NCI-H1417 (cell line): Measurements from ENCODE around the gene ZRANB1.

Experiments used
- DNase-seq, 3 experiments: peaks; one replicate each; lab custom pipeline; 2025; lab: John Stamatoyannopoulos, UW

Gene ZRANB1

DNA sequence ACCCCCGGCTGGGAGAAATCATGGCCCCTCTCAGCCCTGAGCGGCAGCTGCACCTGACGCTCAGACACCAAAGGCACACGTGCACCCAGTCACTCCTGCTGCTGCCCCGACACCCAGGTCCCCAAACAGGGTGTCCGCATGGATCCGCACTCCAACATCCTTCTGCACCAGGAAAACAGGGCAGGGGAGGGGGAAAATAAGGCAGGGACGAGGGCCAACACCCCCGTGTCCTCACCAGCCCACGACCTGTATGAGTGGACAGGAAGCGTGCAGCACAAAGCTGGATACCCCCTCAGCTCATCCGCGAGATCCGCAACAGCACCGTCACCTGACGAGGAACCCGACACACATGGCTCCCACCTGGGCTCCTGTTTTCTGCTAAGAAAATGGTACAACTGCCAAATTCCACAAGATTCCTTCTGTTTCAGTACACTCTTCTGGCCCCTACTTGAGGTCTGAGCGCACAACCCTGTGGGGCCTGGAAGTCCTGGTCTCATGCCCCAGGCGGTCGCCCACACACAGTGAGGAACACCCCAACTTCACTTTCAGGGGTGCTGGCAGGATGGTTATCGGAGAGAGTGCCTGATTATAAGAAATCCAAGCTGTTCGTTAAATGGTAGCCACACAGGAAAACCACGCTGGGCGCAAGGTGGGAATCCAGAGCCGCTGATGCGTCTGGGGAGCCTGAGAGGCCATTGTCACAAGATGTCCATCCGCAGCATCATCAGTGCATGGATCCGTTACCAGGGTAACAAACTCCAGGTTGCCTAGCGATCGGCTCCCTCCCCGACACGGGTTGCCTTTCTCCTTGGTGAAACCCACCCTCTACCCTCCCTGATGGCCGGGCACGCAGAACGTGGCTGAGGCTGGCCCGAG is 63.6 kb downstream of the ZRANB1 start:
- no peak for DNase-seq

DNA sequence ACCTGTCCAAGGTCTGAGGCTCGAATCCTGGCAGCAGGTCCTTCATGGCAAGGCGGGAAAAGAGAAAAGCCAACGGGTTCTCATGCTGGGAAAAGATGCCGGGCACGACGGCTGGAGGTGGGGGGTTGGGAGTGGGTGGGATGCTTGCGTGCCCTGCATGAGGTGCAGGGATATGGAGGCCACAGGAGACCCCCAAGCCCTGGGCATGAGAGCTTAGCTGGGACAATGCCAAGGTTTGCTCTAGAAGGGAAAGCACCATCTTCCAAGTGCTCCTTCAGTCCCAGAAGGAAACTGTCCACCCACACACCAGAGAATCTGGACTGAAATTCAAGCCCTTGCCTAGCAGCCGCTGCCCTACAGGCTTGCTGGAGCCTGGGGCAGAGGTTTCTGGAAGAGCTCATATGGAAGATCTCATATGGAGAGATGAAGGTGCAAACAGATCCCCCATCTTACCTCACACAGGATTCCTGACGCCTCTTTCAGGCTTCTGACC is 64.3 kb downstream of the ZRANB1 start:
- no peak for DNase-seq

DNA sequence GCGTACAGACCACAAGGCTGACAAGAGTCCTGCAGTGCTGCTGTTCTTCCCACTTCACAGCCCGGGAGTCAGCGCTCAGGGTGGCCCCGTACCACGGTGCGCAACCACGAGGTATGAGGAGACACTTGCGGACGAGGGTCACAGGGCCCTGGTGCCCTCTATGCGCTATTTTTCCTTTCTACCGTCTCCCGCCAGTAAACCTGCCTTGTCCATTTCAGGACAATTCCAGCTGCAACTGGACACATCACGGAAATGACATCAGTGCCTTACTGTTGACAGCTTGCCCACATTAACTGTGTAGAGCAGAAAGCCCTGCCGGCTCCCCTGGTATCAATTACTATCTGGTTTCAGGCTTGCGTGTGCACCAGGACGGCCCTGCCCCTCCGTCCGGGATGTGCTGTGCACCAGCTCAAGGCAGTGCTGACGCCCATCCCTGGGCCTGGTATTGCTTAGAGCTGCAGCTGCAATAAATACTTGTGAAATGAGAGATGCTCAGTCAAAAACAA is 65.1 kb downstream of the ZRANB1 start:
- no peak for DNase-seq

DNA sequence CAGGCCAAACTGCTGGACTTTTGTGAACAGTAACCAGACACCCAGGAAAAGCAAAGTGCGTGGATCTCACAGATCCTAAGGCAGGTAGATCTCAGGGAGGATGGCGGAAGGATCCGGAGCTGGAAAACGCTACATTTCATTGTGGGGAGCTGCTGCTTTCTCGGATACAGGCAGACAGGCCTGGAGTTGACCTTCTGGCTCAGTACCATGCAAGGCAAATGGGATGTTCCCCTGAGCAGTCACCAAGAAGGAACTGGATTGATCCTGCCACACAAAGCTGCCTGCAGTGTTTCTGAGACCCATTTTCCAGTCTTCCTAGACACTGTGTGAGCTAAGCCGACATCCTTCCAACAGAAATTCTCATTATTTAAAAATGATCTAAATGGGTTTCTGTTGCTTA is 65.5 kb downstream of the ZRANB1 start:
- no peak for DNase-seq

DNA sequence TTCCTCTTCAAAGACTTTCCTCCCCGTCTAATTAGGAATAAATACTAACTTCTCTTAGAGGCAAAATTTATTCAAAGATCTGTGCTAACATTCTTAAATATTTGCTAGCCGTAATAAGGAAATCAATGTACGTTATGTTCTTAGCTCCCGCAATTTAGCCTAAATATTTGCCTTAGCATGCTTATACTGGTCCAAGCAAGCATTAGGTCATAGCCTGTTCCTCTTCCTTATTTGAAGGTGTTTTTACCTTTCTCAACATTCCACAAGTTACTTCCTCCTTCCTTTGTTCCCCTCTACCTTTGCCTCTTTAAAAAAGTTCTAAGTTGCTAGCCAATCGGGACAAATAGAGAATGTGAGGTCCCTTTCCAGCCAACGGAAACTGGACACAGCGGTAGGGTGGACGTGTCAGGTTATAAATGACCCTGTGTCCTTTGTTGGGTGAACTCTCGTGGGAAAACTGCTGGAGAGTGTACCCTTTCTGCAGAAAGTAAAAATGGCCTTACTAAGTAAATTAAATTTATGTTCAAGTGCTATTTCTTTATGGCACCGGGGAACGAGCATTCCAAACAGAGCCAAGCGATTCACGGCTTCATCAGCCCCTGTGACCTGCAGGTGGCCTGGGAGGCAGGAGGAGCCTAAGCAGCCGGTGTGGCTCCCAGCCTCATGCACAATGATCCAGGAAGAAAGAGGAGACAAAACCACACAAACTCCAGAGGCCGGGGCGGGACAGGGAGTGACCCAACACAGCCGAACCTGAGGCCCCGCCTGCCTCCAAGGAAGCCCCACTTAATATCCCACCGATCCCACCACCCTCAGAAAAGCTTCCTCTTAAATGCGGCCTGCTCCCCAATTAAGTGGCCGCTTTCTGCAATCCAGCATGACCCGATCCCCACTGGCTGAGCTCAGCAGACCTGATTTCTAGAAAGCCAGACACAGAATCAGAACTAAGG is 67.0 kb downstream of the ZRANB1 start:
- no peak for DNase-seq

DNA sequence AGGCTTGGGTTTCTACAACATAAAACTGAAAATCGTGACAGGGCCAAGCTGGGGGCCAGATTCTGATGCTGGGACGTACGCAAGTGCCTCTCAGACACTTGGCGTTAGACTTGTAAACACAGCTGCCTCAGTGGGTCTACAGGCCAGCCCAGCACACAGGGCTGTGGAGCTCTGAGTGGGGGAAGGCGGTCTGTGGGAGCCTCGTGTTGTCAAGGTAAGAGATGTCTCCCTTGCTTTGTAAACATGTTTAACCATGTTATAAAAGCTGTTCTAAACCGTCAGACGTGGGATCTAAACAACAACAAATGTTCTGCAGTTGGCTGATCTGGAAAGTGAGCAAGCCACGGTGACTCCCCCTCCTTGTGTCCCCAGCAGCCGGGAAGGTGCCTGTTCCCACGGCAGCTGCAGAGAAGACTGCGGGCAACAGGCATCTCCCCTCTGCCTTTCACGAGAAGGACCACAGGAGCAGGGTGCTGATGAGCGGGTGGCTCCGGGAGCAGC is 67.8 kb downstream of the ZRANB1 start:
- no peak for DNase-seq

DNA sequence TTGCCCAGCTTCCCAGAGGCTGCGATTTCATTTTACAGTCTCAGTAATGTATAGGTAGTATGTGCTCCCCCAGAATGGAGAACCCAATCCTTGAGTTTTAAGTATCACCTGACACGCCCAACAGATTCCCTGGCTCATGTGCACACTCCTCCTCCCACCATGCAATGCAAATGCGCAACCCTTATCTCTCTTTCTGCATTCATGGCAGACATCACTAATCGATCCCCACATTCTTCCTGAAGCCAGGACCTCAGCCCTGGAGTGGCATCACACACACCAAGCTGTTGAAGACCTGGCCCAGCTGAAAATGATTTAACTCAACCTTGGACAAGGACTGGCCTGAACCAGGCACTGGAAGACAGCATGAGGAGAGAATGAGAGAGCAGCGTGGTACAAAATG is 68.4 kb downstream of the ZRANB1 start:
- no peak for DNase-seq

DNA sequence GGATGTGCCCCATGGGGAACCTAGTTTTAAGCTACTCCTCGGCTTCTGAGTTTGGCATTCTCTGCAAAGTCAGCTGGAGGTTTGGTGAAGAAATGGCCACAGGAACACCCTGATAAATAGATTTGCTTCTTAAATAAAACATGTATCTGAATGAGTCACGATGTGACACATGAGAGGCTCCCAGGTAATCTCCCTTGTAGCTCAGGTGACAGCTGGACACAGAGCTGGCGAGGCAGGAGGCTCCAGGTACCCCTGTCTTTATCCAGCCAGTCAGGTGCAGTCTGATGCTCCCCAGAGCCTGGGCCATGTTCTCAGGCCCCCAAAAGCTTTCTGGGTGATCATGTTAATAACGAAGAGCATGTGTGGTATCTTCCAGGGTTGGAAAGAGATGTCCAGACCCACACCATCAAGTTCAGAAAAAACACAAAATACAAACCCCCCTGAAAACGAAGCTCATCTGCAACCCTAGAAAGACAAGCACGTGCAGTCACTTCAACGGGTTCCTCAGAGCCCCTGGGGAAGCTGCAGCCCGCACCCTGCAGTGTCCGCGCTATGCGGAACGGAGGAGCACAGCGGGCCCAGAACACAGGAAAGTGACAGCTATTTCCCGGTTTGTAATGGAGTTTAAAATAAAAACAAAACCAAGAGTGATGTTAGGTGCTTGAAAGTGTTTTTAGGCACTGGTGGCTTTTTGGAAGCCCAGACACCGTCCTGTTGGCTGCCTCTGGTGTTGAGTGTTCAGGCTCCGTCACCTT is 69.4 kb downstream of the ZRANB1 start:
- no peak for DNase-seq

DNA sequence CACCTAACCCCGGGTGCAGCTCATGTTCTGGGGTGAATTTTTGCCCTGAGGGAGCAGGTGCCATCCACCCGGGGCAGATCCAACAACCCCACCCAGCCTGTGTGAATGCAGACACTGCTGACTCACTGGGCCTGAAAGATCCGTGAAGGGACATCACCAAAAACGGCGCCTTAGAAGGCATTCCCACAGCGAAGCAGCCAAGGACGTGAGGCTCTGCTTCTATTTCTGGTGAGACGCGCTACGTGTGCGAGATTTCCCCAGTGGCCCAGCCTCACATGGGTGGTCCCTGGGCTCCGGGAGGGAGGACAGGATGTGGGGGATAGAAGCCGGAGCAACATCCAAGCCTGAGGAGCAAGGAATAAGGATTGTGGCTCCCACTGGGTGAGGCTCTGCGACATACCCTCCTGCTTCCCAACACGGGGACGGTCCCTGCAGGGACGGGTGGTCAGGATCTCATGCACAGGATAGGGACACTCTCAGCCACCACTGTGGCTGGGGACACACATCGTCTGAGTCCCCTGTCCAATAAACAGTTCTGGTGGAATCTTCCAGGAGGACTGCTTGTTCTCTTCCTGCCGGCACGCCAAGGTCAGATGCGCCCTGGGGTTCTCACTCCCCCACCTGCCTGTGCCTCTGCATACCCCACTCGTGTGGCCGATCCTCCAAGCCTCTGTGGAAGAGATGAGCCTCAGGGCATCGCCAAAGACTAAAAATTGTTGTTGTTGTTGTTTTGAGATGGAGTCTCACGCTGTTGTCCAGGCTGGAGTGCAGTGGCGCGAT is 70.2 kb downstream of the ZRANB1 start:
- DNase-seq: no peak

DNA sequence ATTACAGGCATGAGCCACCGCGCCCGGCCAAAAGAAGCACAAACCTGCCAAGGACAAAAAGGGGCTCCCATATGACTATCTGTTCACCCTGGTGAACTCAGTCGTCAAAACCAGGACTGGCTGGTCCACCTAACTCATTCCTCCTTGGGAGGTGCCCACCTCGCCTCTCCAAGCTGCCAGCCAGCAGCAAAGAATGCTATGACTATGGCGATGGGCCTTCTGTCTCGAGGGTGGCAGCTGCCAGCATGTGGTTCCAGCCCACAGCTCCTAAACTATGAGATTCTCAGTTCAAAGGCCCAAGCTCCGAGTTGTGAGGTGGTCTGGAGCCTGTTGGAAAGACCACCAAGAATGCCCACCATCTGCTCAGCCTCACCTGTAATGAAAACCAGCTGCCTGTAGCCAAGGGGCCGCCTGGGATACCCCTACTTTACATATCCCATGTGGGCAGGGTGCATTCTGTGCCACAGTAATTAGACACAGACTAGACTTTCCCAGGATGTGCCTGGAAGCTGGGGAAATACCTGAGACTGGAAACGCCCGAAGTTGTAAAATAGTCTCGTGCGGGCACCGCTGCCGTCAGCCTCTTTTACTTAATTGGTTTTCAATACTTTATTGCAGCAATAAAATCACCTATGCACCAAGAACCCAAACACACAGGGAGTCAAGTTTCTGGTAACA is 71.1 kb downstream of the ZRANB1 start:
- no peak for DNase-seq

DNA sequence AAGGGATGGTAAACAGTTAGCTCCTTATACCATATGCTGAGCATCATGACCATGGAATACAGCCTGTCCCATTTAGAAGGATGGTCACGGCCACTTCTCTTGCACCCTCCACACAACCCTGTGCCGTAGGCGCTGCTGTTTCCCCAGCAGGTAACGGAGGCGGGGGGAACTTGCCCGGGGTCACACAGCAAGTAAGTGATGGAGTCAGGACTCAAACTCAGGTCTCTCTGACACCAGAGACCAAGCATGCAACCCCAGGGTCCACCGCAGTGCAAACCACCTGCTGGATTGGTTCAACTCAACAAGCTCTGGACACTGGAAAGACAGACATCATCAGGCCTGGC is 71.6 kb downstream of the ZRANB1 start:
- DNase-seq: no peak

DNA sequence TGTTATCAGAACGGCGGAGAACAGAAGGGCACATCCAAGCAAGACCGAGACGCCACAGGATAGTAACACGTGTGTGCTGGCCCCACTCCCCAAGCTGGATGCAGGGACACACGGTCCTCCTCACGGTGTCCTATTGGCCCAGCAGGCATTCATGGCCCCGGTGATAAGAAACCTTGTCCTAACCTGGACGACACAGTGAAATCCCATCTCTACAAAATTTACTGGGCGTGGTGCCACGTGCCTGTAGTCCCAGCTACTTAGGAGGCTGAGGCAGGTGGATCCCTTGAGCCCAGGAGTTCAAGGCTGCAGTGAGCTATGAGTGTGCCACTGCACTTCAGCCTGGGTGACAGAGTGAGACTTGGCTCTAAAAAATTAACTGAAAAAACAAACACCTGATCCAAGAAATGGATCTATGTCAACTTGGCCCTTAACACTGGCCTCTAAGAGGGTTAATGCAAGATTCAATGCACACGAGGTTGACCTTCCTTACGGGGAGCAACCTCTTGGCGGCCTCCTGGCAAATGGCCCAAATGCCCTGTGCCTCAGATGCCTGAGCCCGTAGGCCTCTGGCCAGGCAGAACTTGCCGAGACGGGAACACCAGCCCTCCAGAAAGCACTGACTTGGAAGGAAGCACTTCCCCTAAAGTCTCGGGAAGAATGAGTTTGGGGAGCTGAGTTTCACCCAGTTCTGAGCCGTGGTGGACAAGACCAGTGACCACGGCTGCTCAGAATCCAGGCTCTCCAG is 72.3 kb downstream of the ZRANB1 start:
- DNase-seq: no peak

DNA sequence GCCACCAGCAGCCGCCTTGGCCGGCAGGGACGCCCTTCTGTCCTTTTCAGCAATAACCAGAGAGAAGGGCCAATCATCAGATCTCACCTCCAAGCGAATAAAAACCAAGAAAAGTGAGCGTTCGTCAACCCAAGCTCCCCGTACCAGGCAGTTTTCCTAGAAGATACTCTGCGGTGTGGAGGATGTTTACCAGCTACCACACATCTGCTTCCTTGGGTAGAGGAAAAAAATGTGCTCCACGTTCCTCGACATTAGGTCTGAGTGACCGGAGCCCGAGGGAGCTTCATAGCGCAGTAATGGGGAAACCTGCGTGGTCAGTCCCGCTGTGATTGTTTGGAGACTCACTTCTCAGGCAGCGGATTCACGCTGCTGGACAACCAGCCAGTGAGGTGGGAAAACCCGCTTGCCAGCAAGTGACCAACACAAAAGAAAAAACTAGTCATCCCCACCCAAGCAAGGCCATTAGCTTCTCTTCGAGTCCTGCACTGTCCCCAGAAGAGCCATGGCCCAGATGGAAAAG is 73.0 kb downstream of the ZRANB1 start:
- DNase-seq: no peak

DNA sequence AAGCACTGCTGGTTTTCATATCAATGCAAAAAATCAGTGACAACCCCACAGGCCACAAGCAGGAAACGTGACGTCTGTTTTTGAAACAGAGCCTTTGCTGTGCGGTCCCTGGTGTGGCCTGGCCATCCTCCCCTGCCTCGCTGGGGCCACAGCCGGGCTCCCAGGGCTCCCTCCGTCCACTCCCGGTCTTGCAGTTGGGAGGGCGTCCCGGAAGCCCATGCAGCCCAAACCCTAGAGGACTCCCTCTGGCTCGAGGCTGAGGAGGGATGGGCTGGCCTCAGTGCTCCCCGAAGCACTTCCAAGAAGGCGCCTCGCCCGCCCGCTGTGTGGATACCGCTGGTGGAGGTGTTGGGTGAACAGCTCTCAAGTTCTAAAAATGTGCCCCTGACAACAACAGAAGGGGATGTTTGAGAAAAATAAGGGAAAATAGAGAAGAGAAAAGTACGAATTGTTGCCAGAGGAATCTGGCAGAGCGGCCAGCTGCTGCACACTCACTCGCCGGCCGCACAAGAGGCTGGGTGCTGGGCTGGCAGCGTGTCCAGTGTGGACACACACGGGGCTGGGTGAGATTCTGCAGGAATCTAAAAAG is 73.5 kb downstream of the ZRANB1 start:
- no peak for DNase-seq

DNA sequence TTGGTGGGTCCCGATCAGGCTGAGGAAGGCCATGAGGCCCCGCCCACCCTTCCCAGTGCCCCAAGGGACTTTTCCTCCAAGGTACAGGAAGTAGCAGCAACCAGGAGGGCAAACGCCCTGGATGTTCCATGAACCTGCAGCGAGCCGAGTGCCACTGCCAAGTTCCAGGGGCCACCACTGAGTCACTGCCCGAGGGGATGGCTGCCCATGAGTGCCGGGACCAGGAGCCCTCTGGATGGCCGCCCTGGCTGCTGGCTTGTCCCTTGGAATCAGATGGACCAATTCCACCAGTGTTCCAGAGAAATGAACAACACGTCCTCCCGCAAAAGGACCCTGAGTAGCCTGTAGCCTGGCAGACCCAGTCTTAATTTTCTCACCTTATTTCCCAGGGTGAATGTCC is 74.2 kb downstream of the ZRANB1 start:
- no peak for DNase-seq

DNA sequence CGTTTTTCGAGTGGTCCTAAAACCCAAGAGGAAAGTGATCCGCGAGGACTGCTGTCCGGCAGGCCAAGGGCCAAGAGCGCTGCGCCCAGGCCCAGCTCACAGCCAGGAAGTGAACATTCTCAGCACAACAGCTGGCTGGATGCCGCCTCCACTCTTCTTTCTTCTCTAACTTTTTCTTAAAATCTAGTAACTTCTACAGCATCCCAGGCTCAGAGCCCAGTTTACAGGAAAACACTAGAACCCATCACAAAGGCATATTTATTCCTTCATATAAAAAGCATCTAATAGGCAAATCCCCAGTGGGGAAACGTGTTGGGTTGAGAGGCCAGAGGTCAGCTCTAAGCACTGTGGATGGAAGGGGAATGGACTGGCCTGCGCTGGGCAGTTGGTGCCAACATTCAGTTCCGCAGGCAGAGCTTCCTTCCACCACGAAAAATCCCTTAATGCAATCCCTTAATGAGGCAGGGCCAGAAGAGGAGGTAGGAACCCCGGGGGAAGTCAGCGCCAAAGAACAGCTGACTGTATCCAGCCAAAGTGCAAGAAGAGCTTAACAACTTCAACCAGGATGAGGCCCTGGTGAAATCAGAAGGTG is 74.8 kb downstream of the ZRANB1 start:
- no peak for DNase-seq

DNA sequence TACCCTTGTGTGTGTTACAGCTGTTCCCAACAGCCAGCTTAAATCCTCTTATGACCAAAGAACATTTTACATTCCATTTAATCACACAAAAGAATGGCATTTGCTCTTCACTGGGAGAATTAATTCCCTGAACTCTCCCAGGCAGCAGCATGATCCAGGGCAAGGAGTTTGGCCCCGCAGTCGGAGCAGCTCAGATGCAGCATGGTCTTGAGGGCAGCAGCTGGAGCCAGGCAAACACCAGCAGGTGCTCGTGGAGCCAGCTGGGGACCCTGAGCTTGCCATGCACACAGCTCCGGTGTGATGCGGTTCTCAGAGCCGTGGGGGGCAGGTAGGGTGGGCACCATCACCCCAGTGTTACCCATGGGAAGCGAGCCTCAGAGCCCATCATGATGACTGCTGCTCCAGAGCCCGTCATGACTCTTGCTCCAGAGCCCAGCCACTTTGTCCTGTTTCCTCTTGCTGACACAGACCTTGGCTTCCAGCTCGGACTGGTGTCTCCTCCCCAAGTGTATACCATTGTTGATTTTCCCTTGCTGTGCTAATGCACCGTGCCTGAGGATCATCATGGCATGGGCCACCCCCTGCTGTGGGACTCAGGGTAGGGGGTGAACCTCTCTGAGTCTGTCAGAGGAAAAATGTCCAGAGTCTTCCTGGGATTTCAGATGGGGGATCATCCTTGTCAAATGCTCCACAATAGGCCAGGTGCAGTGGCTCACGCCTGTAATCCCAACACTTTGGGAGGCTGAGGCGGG is 75.8 kb downstream of the ZRANB1 start:
- peak; percentile 2 to 51 (median 29) for DNase-seq
